HepG2 (cell line): Measurements from ENCODE around the gene HOXC5.

ENCODE experiments used
- EZH2 ChIP-seq: conservative IDR thresholded peaks from 2 replicates; pipeline ENCODE4 v1.6.1; 2012; ENCODE audit warnings: mild to moderate bottlenecking, low read depth, low read length, moderate library complexity
- KDM1A ChIP-seq: IDR thresholded peaks from 2 replicates; pipeline ENCODE4 v1.6.1; 2016; ENCODE audit warnings: missing compliant biosample characterization
- PHB2 ChIP-seq: fragments of 450-650 bp; IDR thresholded peaks from 2 replicates; pipeline ENCODE4 v1.6.1; 2018; ENCODE audit not compliant: partially characterized antibody
- SCMH1 ChIP-seq: sonication (generic); formaldehyde crosslinking; IDR thresholded peaks from 2 replicates; pipeline ENCODE4 v1.9.0; 2021; ENCODE audit warnings: missing genetic modification reagents, mild to moderate bottlenecking, borderline replicate concordance
- TCF12 ChIP-seq, 2 experiments: fragments of 450-650 bp in 1 of 2; sonication (generic) in 1 of 2; formaldehyde crosslinking in 1 of 2; IDR thresholded peaks; 2 replicates each; pipeline versions ENCODE4 v1.6.1 to v1.8.0; 2017 to 2022; ENCODE audit warnings: antibody characterized with exemption in 1 of 2, mild to moderate bottlenecking in 1 of 2, missing genetic modification reagents in 1 of 2, moderate library complexity in 1 of 2
- ZNF30 ChIP-seq: sonication (generic); formaldehyde crosslinking; IDR thresholded peaks from 2 replicates; pipeline ENCODE4 v1.5.0; 2020; ENCODE audit warnings: mild to moderate bottlenecking, missing genetic modification reagents
- ZNF343 ChIP-seq: sonication (generic); formaldehyde crosslinking; IDR thresholded peaks from 2 replicates; pipeline ENCODE4 v1.4.0; 2020; ENCODE audit warnings: mild to moderate bottlenecking, missing genetic modification reagents
- ZNF619 ChIP-seq: sonication (generic); formaldehyde crosslinking; IDR thresholded peaks from 2 replicates; pipeline ENCODE4 v1.4.0; 2020; ENCODE audit warnings: mild to moderate bottlenecking, missing genetic modification reagents
- ZNF660 ChIP-seq: sonication (generic); formaldehyde crosslinking; IDR thresholded peaks from 2 replicates; pipeline ENCODE4 v1.5.1; 2020; ENCODE audit warnings: mild to moderate bottlenecking, low read depth, missing genetic modification reagents, borderline replicate concordance
- TF ChIP-seq, protein P1 (sequence below): sonication (generic); formaldehyde crosslinking; IDR thresholded peaks from 2 replicates; pipeline ENCODE4 v1.8.1; 2023; ENCODE audit warnings: mild to moderate bottlenecking, missing genetic modification reagents
- TF ChIP-seq, protein P2 (sequence below): sonication (generic); formaldehyde crosslinking; IDR thresholded peaks from 2 replicates; pipeline ENCODE4 v1.4.0; 2020; ENCODE audit warnings: missing genetic modification reagents, borderline replicate concordance
- TF ChIP-seq, protein P3 (sequence below): sonication (generic); formaldehyde crosslinking; IDR thresholded peaks from 2 replicates; pipeline ENCODE4 v1.5.0; 2020; ENCODE audit warnings: mild to moderate bottlenecking, missing genetic modification reagents, moderate library complexity

DNA sequence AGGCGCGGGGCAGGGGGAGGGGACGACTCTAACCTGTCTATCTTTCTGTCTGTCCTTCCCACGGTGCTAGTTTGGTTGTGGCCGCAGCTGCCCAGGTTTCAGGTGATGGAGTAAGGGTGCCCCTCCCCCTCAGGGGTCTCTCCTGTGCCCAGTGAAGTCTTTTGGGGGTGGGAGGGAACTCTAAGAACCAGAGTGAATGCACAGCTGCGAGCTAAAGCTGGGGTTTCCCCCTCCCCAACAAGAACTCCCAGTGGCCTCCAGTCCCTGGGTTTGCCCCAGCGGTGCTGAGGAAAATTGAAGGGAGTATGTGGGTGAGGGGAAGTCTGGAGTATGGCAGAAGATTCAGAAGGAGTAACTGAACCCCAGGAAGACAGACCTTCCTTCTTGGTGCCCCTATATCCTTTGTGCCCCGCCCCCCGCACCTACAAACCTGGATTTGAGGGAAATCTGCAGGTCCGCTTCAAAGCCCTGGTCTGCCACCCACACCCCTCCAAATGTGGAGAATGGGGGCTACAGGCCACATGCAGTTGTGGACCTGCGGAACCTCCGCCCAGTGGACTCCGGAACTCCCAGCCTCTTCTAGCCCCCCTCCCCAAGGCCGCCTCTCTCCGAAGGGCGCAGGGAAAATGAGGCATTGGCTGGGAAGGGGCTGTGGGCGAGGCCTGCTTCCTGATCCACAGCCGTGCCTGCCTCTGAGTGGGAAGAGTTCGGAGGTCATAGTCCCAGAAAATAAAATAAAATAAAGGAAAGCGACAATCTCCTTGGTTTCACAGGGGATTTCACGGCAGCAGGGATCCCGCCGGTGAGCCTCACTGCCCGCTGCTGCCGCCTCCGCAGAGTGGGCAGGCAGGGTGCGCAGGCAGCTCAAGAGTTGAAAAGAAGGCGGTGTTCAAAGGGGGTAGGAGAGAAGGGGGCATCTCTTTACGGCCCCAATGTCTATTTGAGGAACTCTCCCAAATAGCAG is 36.3 kb upstream of the HOXC5 start:
- no peak for TF ChIP-seq ZNF660 (CRISPR knock-in tag)
- no peak for TF ChIP-seq SCMH1 (CRISPR knock-in tag)
- TF ChIP-seq, protein P1, sequence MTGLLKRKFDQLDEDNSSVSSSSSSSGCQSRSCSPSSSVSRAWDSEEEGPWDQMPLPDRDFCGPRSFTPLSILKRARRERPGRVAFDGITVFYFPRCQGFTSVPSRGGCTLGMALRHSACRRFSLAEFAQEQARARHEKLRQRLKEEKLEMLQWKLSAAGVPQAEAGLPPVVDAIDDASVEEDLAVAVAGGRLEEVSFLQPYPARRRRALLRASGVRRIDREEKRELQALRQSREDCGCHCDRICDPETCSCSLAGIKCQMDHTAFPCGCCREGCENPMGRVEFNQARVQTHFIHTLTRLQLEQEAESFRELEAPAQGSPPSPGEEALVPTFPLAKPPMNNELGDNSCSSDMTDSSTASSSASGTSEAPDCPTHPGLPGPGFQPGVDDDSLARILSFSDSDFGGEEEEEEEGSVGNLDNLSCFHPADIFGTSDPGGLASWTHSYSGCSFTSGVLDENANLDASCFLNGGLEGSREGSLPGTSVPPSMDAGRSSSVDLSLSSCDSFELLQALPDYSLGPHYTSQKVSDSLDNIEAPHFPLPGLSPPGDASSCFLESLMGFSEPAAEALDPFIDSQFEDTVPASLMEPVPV (CRISPR knock-in tag): no peak
- no peak for TF ChIP-seq EZH2
- no peak for TF ChIP-seq ZNF619 (CRISPR knock-in tag)
- no peak for TF ChIP-seq ZNF30 (CRISPR knock-in tag)
- TF ChIP-seq, protein P2, sequence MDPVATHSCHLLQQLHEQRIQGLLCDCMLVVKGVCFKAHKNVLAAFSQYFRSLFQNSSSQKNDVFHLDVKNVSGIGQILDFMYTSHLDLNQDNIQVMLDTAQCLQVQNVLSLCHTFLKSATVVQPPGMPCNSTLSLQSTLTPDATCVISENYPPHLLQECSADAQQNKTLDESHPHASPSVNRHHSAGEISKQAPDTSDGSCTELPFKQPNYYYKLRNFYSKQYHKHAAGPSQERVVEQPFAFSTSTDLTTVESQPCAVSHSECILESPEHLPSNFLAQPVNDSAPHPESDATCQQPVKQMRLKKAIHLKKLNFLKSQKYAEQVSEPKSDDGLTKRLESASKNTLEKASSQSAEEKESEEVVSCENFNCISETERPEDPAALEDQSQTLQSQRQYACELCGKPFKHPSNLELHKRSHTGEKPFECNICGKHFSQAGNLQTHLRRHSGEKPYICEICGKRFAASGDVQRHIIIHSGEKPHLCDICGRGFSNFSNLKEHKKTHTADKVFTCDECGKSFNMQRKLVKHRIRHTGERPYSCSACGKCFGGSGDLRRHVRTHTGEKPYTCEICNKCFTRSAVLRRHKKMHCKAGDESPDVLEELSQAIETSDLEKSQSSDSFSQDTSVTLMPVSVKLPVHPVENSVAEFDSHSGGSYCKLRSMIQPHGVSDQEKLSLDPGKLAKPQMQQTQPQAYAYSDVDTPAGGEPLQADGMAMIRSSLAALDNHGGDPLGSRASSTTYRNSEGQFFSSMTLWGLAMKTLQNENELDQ (CRISPR knock-in tag): no peak
- TF ChIP-seq, protein P3, sequence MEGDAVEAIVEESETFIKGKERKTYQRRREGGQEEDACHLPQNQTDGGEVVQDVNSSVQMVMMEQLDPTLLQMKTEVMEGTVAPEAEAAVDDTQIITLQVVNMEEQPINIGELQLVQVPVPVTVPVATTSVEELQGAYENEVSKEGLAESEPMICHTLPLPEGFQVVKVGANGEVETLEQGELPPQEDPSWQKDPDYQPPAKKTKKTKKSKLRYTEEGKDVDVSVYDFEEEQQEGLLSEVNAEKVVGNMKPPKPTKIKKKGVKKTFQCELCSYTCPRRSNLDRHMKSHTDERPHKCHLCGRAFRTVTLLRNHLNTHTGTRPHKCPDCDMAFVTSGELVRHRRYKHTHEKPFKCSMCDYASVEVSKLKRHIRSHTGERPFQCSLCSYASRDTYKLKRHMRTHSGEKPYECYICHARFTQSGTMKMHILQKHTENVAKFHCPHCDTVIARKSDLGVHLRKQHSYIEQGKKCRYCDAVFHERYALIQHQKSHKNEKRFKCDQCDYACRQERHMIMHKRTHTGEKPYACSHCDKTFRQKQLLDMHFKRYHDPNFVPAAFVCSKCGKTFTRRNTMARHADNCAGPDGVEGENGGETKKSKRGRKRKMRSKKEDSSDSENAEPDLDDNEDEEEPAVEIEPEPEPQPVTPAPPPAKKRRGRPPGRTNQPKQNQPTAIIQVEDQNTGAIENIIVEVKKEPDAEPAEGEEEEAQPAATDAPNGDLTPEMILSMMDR (CRISPR knock-in tag): no peak
- TF ChIP-seq PHB2: no peak
- TF ChIP-seq KDM1A (CRISPR knock-in tag): no peak
- no peak for TF ChIP-seq ZNF343
- no peak for TF ChIP-seq TCF12 (IDR thresholded peaks at IDR 0.05)
- no peak for TF ChIP-seq TCF12 (CRISPR knock-in tag; IDR thresholded peaks at IDR 0.05)
